Ovary (tissue), 9 donors: ENCODE results near the gene CYSRT1. TPM values are rescaled to one million over a fixed set of nuclear protein-coding genes. Genes with fewer than 3 reads are reported as not detected.

ENCODE experiments used
- DNase-seq, 5 donors: peaks; one replicate each; pipeline ENCODE4 v3.0.0-alpha.2; 2019 to 2020
- H3K27ac ChIP-seq, 2 donors: fragments of 200-600 bp; one replicate each; pipeline versions ENCODE4 v1.5.1 to v1.8.0; 2019 to 2022
- H3K27me3 ChIP-seq: fragments of 200-600 bp; one replicate; pipeline ENCODE4 v1.8.0; 2022
- H3K36me3 ChIP-seq: fragments of 200-600 bp; sonication (generic); one replicate; pipeline ENCODE4 v1.5.1; 2019
- H3K4me1 ChIP-seq: one replicate; pipeline ENCODE4 v1.8.1; 2013; ENCODE audit warnings: mild to moderate bottlenecking, moderate library complexity; ENCODE audit not compliant: insufficient read depth
- H3K4me3 ChIP-seq: fragments of 200-600 bp; sonication (generic); one replicate; pipeline ENCODE4 v1.5.1; 2017
- H3K9me3 ChIP-seq, 2 donors: fragments of 200-600 bp in 1 of 2; sonication (generic) in 1 of 2; one replicate each; pipeline versions ENCODE4 v1.5.1 to v1.8.1; 2013 to 2019; ENCODE audit warnings: mild to moderate bottlenecking in 1 of 2, moderate library complexity in 1 of 2
- EP300 ChIP-seq: sonication (generic); formaldehyde crosslinking; IDR thresholded peaks from one replicate; pipeline ENCODE4 v1.6.1; 2017; ENCODE audit warnings: antibody characterized with exemption
- POLR2A ChIP-seq: fragments of 450-650 bp; IDR thresholded peaks from one replicate; pipeline ENCODE4 v1.6.1; 2017; ENCODE audit warnings: antibody characterized with exemption, mild to moderate bottlenecking, moderate library complexity
- WGBS, 3 donors: extraction: QIAGEN DNeasy Blood & Tissue Kit in 1 of 3; methylation state at CpG; one replicate each; pipeline versions ENCODE4 v1.1.5 to v1.1.7; 2013 to 2017; 5-methylcytosine and 5-hydroxymethylcytosine counted together
- intact Hi-C, 4 donors: fragments of 100-400 bp; cut with DNase I; formaldehyde crosslinking; loops; one replicate each; pipeline versions ENCODE4 v1.11.0 to v1.15.1; 2022 to 2023
- polyA plus RNA-seq, 2 donors: library from polyadenylated mRNA; stranded (reverse); fragments of 200-250 nt in 1 of 2; fragments of 350-450 nt in 1 of 2; fragmentation: Illumina TruSeq in 1 of 2; extraction: RNeasy Lipid Tissue Mini Kit (QIAGEN cat#74804) in 1 of 2; gene quantifications; one replicate each; pipeline ENCODE4 v1.2.3, GENCODE V29; 2013 to 2014
- total RNA-seq, 7 donors: library from RNA; depleted of rRNA in 2 of 7; stranded (reverse); fragments of >200 nt in 2 of 7; fragmentation: NEBNext Ultra II Directional in 3 of 7; extraction: Animal tissue kit (Norgen Biotek cat#: 25700) in 3 of 7; gene quantifications; one replicate each; pipeline versions ENCODE4 v1.1.0 to v1.2.4, GENCODE V29; 2016 to 2023
- TF ChIP-seq, protein P1 (sequence below), 3 donors: fragments of 450-650 bp in 2 of 3; fragments of 200-600 bp in 1 of 3; IDR thresholded peaks; one replicate each; pipeline versions ENCODE4 v1.5.1 to v1.8.0; 2016 to 2022; ENCODE audit warnings: antibody characterized with exemption in 3 of 3, mild to moderate bottlenecking in 1 of 3
- donor health status: DM: no; HTN: no; CAD: no; lungs with moderate emphysema.
- donor health status: DM: no; HTN: no; CAD: no.
- donor health status: Bipolar disorder and iron deficiency.
- donor health status: DM: yes; HTN: yes; CAD: no.
- donor health status: DM: no; HTN: no; CAD: no.
- donor health status: DM: yes; HTN: yes; CAD: no.

Gene CYSRT1
- total and polyA plus RNA-seq, 9 donors, result 0.12 to 0.80 (median 0.17) TPM; not detected in 4

DNA sequence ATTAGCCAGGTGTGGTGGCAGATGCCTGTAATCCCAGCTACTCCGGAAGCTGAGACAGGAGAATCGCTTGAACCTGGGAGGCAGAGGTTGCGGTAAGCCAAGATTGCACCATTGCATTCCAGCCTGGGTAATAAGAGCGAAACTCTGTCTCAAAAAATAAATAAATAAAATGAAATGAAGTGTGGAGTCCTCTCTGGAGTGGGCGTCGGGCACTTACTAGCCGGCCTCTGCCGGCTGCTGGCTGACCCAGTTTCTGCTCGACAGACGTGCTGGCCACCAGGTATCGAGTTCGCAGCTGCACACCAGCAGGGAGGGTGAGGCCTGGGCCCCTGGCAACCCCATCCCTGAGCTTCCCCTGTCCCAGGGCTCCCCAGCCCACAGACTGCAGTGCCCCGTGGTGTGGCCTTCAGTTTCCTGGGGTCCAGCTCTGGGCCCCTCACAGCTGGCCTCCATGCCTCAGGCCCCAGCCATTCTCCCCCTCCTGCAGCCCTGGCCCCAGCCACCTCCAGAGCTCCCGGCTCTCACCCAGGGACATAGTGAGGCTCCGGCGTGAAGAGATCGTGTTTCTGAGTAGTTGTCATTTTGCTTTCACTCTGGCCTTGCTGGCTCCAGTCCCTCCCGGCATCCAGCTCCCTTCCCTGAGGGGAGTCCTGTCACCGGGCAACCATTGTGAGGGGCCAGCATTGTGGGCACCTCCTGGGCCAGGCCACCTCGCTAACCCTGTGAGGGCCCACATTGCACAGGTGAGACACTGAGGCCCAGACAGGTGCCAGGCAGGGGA, 22.4 kb downstream of the CYSRT1 start:
- Histone ChIP-seq H3K36me3 (no peaks in the 10 kb centered on the region), H3K4me1 (peaks cover under 1% of the 10 kb centered on the region), H3K27ac (no peak overlapping the region), H3K9me3 (no peaks in the 10 kb centered on the region), H3K4me3 (no peak overlapping the region), H3K27me3 (no peaks in the 10 kb centered on the region)
- DNase-seq, result no peak
- TF ChIP-seq, protein P1, sequence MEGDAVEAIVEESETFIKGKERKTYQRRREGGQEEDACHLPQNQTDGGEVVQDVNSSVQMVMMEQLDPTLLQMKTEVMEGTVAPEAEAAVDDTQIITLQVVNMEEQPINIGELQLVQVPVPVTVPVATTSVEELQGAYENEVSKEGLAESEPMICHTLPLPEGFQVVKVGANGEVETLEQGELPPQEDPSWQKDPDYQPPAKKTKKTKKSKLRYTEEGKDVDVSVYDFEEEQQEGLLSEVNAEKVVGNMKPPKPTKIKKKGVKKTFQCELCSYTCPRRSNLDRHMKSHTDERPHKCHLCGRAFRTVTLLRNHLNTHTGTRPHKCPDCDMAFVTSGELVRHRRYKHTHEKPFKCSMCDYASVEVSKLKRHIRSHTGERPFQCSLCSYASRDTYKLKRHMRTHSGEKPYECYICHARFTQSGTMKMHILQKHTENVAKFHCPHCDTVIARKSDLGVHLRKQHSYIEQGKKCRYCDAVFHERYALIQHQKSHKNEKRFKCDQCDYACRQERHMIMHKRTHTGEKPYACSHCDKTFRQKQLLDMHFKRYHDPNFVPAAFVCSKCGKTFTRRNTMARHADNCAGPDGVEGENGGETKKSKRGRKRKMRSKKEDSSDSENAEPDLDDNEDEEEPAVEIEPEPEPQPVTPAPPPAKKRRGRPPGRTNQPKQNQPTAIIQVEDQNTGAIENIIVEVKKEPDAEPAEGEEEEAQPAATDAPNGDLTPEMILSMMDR (IDR thresholded peaks at IDR 0.05), result no peak
- no peak for TF ChIP-seq POLR2A
- intact Hi-C loops, result no loop called here
- WGBS, 3 donors, result 37 to 57% (median 47%) methylated on average over 20 of the region's 20 CpGs

DNA sequence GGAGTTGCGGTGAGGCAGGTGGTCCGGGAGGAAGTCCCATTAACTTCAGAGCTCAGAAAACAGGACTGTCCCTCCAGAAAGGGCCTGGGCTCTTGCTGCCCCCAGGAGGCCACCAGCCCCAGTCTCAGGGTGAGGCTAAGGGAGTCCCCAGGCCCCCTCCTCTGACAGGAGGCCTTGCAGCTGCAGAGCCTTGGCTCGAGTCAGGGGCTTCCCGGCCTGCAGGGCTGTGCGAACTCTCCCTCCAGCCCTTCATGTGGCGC, 22.9 kb downstream of the CYSRT1 start:
- no peak overlapping the region for H3K27ac ChIP-seq
- H3K36me3 ChIP-seq, result no peaks in the 10 kb centered on the region
- no peak for TF ChIP-seq POLR2A
- TF ChIP-seq, protein P1 (IDR thresholded peaks at IDR 0.05), result no peak
- TF ChIP-seq EP300, result no peak
- H3K4me1 ChIP-seq, result no peaks in the 10 kb centered on the region
- intact Hi-C loops, result no loop called here
- WGBS, 3 donors, result 47 to 69% (median 52%) methylated on average over 6 of the region's 6 CpGs
- no peak overlapping the region for H3K4me3 ChIP-seq
- no peaks in the 10 kb centered on the region for H3K9me3 ChIP-seq
- no peak for DNase-seq
- no peaks in the 10 kb centered on the region for H3K27me3 ChIP-seq

DNA sequence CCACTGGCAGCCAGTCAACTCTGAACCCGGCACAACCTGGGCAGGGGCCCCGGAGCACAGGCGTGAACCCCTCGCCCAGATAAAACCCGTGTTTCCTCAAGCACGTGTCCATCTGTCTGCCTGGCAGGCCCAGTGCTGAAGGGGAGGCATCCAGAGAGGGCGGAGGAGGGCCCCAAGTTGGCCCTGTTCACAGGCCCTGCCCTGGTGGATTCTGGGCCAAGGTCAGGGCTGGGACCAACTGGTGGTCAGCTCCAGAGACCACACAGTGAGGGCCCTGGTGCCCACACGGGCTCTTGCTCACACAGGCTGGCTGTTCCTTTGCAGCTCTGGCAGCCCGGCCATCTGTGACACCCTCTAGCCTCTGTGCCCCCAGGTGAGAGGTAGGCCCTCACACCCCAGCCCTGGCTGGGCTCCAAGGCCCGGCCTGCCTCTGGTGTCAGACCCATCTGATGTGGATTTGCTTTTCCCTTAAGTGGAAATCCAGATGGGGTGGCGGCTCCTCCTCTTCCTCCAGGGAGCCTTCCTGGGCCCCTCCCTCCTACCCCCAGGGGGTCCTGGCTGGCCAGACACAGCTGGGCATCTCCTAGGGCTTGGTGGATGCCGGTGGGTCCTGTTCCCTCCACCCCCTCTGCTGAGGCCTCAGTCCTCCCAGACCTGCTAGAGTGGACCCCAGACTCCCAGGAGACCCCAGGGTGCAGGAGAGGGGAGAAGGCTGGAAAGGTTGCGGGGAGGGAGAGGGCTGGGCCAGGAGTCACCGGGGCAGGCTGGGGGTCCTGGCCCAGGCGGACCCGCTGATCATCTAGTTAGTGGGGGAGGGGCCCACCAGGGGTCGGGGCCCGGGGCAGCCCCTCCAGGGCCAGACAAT, 25.6 kb downstream of the CYSRT1 start:
- no peaks in the 10 kb centered on the region for H3K9me3 ChIP-seq
- no peaks in the 10 kb centered on the region for H3K36me3 ChIP-seq
- H3K4me1 ChIP-seq, result peaks cover 5% of the 10 kb centered on the region
- H3K27ac ChIP-seq, result no peak overlapping the region
- no peak overlapping the region for H3K4me3 ChIP-seq
- H3K27me3 ChIP-seq, result no peaks in the 10 kb centered on the region
- no peak for DNase-seq
- WGBS, 3 donors, result 32 to 38% (median 37%) methylated on average over 16 to 18 of the region's 18 CpGs
- no peak for TF ChIP-seq POLR2A
- no peak for TF ChIP-seq EP300
- TF ChIP-seq, protein P1 (IDR thresholded peaks at IDR 0.05), result no peak
- intact Hi-C loops, result no loop called here

DNA sequence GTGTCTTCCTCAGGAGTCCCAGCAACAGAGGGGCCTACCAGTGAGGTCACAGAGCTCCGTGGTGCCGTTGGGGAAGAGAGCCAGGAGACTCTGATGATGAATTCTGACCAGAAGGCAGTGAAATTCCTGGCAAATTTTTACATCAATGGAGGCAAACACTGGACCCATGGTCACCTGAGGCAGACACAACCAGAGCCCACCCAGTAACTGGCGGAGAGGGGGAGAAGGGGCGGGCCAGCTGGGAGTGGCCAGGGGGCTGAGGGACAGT, 26.2 kb downstream of the CYSRT1 start, which contains the start of gene STPG3:
TSS of gene STPG3 (plus strand) at position 93 of the 268 bp plus-strand sequence. CDS start at position 94, 1 bp downstream.
- no peaks in the 10 kb centered on the region for H3K9me3 ChIP-seq
- intact Hi-C loops, result no loop called here
- 40 to 61% (median 57%) methylated on average over 4 of the region's 4 CpGs for WGBS, 3 donors
- no peaks in the 10 kb centered on the region for H3K27me3 ChIP-seq
- H3K4me3 ChIP-seq, result no peak within 1 kb of the TSS
- DNase-seq, result no peak
- H3K27ac ChIP-seq, result no peak within 1 kb of the TSS
- no peaks in the 10 kb centered on the region for H3K36me3 ChIP-seq
- H3K4me1 ChIP-seq, result peaks cover 9% of the 10 kb centered on the region
- TF ChIP-seq EP300 (no peak), POLR2A (no peak)
- TF ChIP-seq, protein P1 (IDR thresholded peaks at IDR 0.05), result no peak
